H1 (cell line): ENCODE measurements around the gene FRMD4A.

Experiments used
- CHD7 ChIP-seq: fragments of 300-600 bp; sonication (generic); IDR thresholded peaks from 2 replicates; pipeline ENCODE4 v1.7.1; 2012; ENCODE audit warnings: low read length, moderate library complexity, mild to moderate bottlenecking, inconsistent platforms; ENCODE audit not compliant: insufficient replicate concordance
- EP300 ChIP-seq, 2 experiments: IDR thresholded peaks; 1 replicate in 1 of 2; 2 replicates in 1 of 2; pipeline ENCODE4 v1.6.1; 2011 to 2012; ENCODE audit warnings: low read depth in 2 of 2, low read length in 2 of 2, mild to moderate bottlenecking in 2 of 2, borderline replicate concordance in 1 of 2, inconsistent platforms in 1 of 2, moderate library complexity in 1 of 2
- JUND ChIP-seq: IDR thresholded peaks from 2 replicates; pipeline ENCODE4 v1.6.1; 2011; ENCODE audit warnings: mild to moderate bottlenecking, improper control_type of control experiment, low read length
- NRF1 ChIP-seq: IDR thresholded peaks from 2 replicates; pipeline ENCODE4 v1.6.1; 2011; ENCODE audit warnings: mild to moderate bottlenecking, low read depth, low read length, improper control_type of control experiment
- RXRA ChIP-seq: IDR thresholded peaks from 2 replicates; pipeline ENCODE4 v1.6.1; 2011; ENCODE audit warnings: low read depth, mild to moderate bottlenecking, low read length, moderate library complexity; ENCODE audit not compliant: insufficient read depth
- TF ChIP-seq, protein P1 (sequence below): IDR thresholded peaks from 2 replicates; pipeline ENCODE4 v1.6.1; 2011; ENCODE audit warnings: low read length, improper control_type of control experiment
- TF ChIP-seq, protein P2 (sequence below): IDR thresholded peaks from 2 replicates; pipeline ENCODE4 v1.6.1; 2012; ENCODE audit warnings: inconsistent platforms

DNA sequence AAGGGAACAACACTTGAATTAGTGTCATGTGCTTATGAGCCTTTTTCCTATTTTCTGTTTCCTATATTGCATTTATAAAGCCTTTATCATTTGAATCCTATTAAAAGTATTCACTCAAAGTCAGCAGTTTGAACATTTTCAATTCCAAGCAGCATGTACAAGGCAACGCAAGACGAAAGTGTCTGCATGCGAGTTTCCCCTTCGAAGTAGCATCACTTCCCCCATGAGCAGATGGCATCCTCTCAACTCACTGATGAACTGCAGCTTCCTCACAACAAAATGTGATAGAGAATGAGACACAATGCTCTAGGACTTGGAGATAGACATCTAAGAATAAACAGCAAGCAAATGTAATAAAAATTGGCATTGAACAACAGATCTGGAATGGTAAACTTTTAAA, 473.3 kb downstream of the FRMD4A start:
- TF ChIP-seq RXRA, result no peak
- TF ChIP-seq JUND, result no peak
- TF ChIP-seq CHD7, result no peak
- TF ChIP-seq EP300 (IDR thresholded peaks at IDR 0.05; ENCODE audit: borderline replicate concordance in 1 of 2, low read depth in 2 of 2, low read length in 2 of 2), result no peak
- TF ChIP-seq NRF1, result no peak
- TF ChIP-seq, protein P1, sequence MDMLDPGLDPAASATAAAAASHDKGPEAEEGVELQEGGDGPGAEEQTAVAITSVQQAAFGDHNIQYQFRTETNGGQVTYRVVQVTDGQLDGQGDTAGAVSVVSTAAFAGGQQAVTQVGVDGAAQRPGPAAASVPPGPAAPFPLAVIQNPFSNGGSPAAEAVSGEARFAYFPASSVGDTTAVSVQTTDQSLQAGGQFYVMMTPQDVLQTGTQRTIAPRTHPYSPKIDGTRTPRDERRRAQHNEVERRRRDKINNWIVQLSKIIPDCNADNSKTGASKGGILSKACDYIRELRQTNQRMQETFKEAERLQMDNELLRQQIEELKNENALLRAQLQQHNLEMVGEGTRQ, result no peak
- TF ChIP-seq, protein P2, sequence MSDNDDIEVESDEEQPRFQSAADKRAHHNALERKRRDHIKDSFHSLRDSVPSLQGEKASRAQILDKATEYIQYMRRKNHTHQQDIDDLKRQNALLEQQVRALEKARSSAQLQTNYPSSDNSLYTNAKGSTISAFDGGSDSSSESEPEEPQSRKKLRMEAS, result no peak
